Measurements from ENCODE around the gene BICD2.

Gene BICD2

DNA sequence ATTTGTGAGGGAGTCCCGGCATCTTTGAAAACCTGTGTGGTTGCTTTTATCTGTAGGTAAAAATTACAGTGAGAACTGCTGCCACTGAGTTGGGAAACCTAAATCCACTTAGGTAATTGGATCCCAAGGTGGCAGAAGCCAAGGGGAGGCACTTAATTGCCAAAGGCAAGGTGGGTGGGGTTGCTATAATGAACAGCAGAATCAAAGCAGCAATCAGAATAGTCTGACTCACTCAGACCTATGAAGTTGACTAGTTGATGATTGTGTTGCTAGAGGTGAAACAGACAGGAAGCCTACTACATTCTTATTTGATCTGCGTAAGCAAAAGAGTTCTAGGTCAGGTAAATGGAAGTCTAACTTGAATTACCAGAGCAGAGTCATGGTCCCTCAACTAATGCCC, 17.3 kb upstream of the BICD2 start:
- no peak overlapping the region for H3K4me3 ChIP-seq (ENCODE audit: low read depth in 1 of 2, low read length in 2 of 2)
- no peak for ATAC-seq (ENCODE audit: insufficient read depth, low read depth)
- no peak overlapping the region for H3K27ac ChIP-seq (ENCODE audit: low read length)
- H3K4me1 ChIP-seq (ENCODE audit: insufficient read depth, low read length) = no peaks in the 10 kb centered on the region
- no peaks in the 10 kb centered on the region for H4K20me1 ChIP-seq (ENCODE audit: insufficient read depth, low read length)
- TF ChIP-seq, protein P1, sequence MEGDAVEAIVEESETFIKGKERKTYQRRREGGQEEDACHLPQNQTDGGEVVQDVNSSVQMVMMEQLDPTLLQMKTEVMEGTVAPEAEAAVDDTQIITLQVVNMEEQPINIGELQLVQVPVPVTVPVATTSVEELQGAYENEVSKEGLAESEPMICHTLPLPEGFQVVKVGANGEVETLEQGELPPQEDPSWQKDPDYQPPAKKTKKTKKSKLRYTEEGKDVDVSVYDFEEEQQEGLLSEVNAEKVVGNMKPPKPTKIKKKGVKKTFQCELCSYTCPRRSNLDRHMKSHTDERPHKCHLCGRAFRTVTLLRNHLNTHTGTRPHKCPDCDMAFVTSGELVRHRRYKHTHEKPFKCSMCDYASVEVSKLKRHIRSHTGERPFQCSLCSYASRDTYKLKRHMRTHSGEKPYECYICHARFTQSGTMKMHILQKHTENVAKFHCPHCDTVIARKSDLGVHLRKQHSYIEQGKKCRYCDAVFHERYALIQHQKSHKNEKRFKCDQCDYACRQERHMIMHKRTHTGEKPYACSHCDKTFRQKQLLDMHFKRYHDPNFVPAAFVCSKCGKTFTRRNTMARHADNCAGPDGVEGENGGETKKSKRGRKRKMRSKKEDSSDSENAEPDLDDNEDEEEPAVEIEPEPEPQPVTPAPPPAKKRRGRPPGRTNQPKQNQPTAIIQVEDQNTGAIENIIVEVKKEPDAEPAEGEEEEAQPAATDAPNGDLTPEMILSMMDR (IDR thresholded peaks at IDR 0.05; ENCODE audit: borderline replicate concordance, extremely low read depth, low read length, poor library complexity, severe bottlenecking) = no peak
- TF ChIP-seq EZH2 (IDR thresholded peaks at IDR 0.05; ENCODE audit: borderline replicate concordance, low read depth, low read length, severe bottlenecking) = no peak
- H2AFZ ChIP-seq (ENCODE audit: low read depth, low read length) = no peak overlapping the region
- no peaks in the 10 kb centered on the region for H3K36me3 ChIP-seq (ENCODE audit: insufficient read depth, low read length)
- H3K9ac ChIP-seq (ENCODE audit: low read depth, low read length) = no peak overlapping the region
- H3K9me3 ChIP-seq (ENCODE audit: insufficient read depth, low read length, severe bottlenecking) = peaks cover 3% of the 10 kb centered on the region
- H3K27me3 ChIP-seq (ENCODE audit: insufficient read depth, low read length, poor library complexity) = no peaks in the 10 kb centered on the region
- no peak for DNase-seq
- no peak overlapping the region for H3K4me2 ChIP-seq (ENCODE audit: insufficient read depth, low read length)
- no peaks in the 10 kb centered on the region for H3K79me2 ChIP-seq (ENCODE audit: insufficient read depth, low read length)

DNA sequence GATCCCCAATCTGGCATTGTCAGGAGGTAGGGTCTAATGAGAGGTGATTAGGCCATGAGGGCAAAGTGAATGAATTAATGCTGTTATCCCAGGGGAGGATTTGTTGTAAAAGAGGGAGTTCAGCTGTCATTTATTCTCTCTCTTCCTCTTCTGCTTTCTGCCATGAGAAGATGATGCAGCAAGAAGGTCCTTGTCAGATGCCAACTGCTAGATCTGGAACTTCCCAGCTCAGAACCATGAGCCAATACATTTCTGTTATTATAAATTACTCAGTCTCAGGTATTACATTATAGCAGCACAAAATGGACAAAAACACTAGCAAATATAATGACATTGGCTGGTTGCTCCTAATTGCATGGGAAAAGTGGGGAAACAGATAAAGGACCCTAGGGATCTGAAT, 15.6 kb upstream of the BICD2 start:
- peaks cover 3% of the 10 kb centered on the region for H3K9me3 ChIP-seq (ENCODE audit: insufficient read depth, low read length, severe bottlenecking)
- no peak for DNase-seq
- TF ChIP-seq, protein P1 (IDR thresholded peaks at IDR 0.05; ENCODE audit: borderline replicate concordance, extremely low read depth, low read length, poor library complexity, severe bottlenecking) = no peak
- TF ChIP-seq EZH2 (IDR thresholded peaks at IDR 0.05; ENCODE audit: borderline replicate concordance, low read depth, low read length, severe bottlenecking) = no peak

DNA sequence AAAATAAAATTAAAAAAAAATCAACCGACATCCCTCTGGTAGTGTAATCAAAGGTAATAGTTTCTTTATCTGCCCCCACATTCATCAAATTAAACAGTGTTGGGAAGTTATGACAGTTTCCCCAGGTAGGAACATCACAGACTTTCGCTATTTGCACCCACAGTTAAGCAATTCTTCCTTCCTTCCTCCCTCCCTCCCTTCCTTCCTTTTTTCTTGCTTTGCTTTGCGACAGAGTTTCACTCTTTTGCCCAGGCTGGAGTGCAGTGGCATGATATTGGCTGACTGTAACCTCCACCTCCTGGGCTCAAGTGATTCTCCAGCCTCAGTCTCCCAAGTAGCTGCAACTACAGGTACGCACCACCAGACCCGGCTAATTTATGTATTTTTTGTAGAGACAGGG, 10.8 kb upstream of the BICD2 start:
- DNase-seq (no peak), ATAC-seq (ENCODE audit: insufficient read depth, low read depth) (no peak)
- Histone ChIP-seq H2AFZ (ENCODE audit: low read depth, low read length) (no peak overlapping the region), H3K4me3 (ENCODE audit: low read depth in 1 of 2, low read length in 2 of 2) (no peak overlapping the region), H3K9me3 (ENCODE audit: insufficient read depth, low read length, severe bottlenecking) (peaks cover 3% of the 10 kb centered on the region), H3K4me1 (ENCODE audit: insufficient read depth, low read length) (peaks cover 5% of the 10 kb centered on the region), H3K79me2 (ENCODE audit: insufficient read depth, low read length) (no peaks in the 10 kb centered on the region), H3K27ac (ENCODE audit: low read length) (no peak overlapping the region), H4K20me1 (ENCODE audit: insufficient read depth, low read length) (no peaks in the 10 kb centered on the region), H3K4me2 (ENCODE audit: insufficient read depth, low read length) (no peak overlapping the region), H3K27me3 (ENCODE audit: insufficient read depth, low read length, poor library complexity) (no peaks in the 10 kb centered on the region), H3K36me3 (ENCODE audit: insufficient read depth, low read length) (no peaks in the 10 kb centered on the region), H3K9ac (ENCODE audit: low read depth, low read length) (no peak overlapping the region)
- TF ChIP-seq, protein P1 (IDR thresholded peaks at IDR 0.05; ENCODE audit: borderline replicate concordance, extremely low read depth, low read length, poor library complexity, severe bottlenecking) = no peak
- no peak for TF ChIP-seq EZH2 (IDR thresholded peaks at IDR 0.05; ENCODE audit: borderline replicate concordance, low read depth, low read length, severe bottlenecking)

More for the DNA sequence above, 15.6 kb upstream of the BICD2 start:
- H3K9ac ChIP-seq (ENCODE audit: low read depth, low read length) = no peak overlapping the region
- no peaks in the 10 kb centered on the region for H3K4me1 ChIP-seq (ENCODE audit: insufficient read depth, low read length)
- H4K20me1 ChIP-seq (ENCODE audit: insufficient read depth, low read length) = no peaks in the 10 kb centered on the region
- H3K27ac ChIP-seq (ENCODE audit: low read length) = no peak overlapping the region
- no peak for ATAC-seq (ENCODE audit: insufficient read depth, low read depth)
- H3K79me2 ChIP-seq (ENCODE audit: insufficient read depth, low read length) = no peaks in the 10 kb centered on the region
- H3K4me3 ChIP-seq (ENCODE audit: low read depth in 1 of 2, low read length in 2 of 2) = no peak overlapping the region
- H3K36me3 ChIP-seq (ENCODE audit: insufficient read depth, low read length) = no peaks in the 10 kb centered on the region
- no peaks in the 10 kb centered on the region for H3K27me3 ChIP-seq (ENCODE audit: insufficient read depth, low read length, poor library complexity)
- no peak overlapping the region for H2AFZ ChIP-seq (ENCODE audit: low read depth, low read length)
- no peak overlapping the region for H3K4me2 ChIP-seq (ENCODE audit: insufficient read depth, low read length)

DNA sequence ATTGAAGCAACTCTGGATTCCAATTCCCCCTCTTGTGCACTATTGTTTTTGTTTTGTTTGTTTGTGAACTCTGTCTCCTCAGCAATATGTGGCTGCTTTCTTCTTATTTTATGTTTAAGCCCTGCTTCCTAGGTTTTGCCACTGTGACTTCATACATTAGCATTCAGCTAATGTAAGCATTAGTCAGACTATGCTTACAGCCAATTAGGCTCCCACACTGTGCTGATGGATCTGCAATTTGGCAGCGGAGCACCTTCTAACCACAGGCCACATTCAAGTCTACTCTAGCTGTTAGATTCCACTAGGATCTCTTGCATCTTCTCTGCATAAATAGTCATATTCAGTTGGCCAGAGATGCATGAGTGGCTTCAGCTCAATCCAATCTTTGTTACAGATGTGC, 9.6 kb upstream of the BICD2 start:
- no peak for DNase-seq
- Histone ChIP-seq H3K27ac (ENCODE audit: low read length) (no peak overlapping the region), H3K36me3 (ENCODE audit: insufficient read depth, low read length) (no peaks in the 10 kb centered on the region), H3K27me3 (ENCODE audit: insufficient read depth, low read length, poor library complexity) (no peaks in the 10 kb centered on the region), H4K20me1 (ENCODE audit: insufficient read depth, low read length) (no peaks in the 10 kb centered on the region), H3K4me3 (ENCODE audit: low read depth in 1 of 2, low read length in 2 of 2) (no peak overlapping the region), H3K9me3 (ENCODE audit: insufficient read depth, low read length, severe bottlenecking) (peaks cover 3% of the 10 kb centered on the region), H3K79me2 (ENCODE audit: insufficient read depth, low read length) (no peaks in the 10 kb centered on the region), H3K4me1 (ENCODE audit: insufficient read depth, low read length) (peaks cover 7% of the 10 kb centered on the region), H2AFZ (ENCODE audit: low read depth, low read length) (no peak overlapping the region), H3K9ac (ENCODE audit: low read depth, low read length) (no peak overlapping the region), H3K4me2 (ENCODE audit: insufficient read depth, low read length) (no peak overlapping the region)
- TF ChIP-seq EZH2 (IDR thresholded peaks at IDR 0.05; ENCODE audit: borderline replicate concordance, low read depth, low read length, severe bottlenecking) = no peak
- TF ChIP-seq, protein P1 (IDR thresholded peaks at IDR 0.05; ENCODE audit: borderline replicate concordance, extremely low read depth, low read length, poor library complexity, severe bottlenecking) = no peak
- peak; percentile 27; the same call in 1 of the 3 replicates for ATAC-seq (ENCODE audit: insufficient read depth, low read depth)
